Left ventricle myocardium inferior (tissue), 1 donor: ENCODE results near the gene HSP90AA1. TPM values are rescaled to one million over a fixed set of nuclear protein-coding genes. Genes with fewer than 3 reads are reported as not detected.

Source experiments
- DNase-seq: peaks from one replicate; pipeline ENCODE4 v3.0.0-alpha.2; 2020
- H3K27ac ChIP-seq: fragments of 200-600 bp; replicated peaks from 2 replicates; pipeline ENCODE4 v1.8.0; 2021
- H3K27me3 ChIP-seq: fragments of 200-600 bp; 2 replicates; pipeline ENCODE4 v1.8.0; 2021; ENCODE audit warnings: low read depth
- H3K36me3 ChIP-seq: fragments of 200-600 bp; 2 replicates; pipeline ENCODE4 v1.8.0; 2021
- H3K4me1 ChIP-seq: fragments of 200-600 bp; 2 replicates; pipeline ENCODE4 v1.8.0; 2021
- H3K4me3 ChIP-seq: fragments of 200-600 bp; 2 replicates; pipeline ENCODE4 v1.8.0; 2021; ENCODE audit warnings: mild to moderate bottlenecking, moderate library complexity
- H3K9me3 ChIP-seq: fragments of 200-600 bp; replicated peaks from 2 replicates; pipeline ENCODE4 v1.8.0; 2021
- intact Hi-C: fragments of 100-400 bp; cut with micrococcal nuclease; formaldehyde crosslinking; loops from one replicate; pipeline ENCODE4 v1.11.0; 2022
- total RNA-seq: library from RNA; stranded (reverse); fragmentation: NEBNext Ultra II Directional; extraction: Animal tissue kit (Norgen Biotek cat#: 25700); gene quantifications from one replicate; pipeline ENCODE4 v1.2.1, GENCODE V29; 2021
- TF ChIP-seq, protein P1 (sequence below): fragments of 200-600 bp; IDR thresholded peaks from 2 replicates; pipeline ENCODE4 v1.8.0; 2021; ENCODE audit warnings: antibody characterized with exemption, mild to moderate bottlenecking, borderline replicate concordance
- donor health status: DM: no; HTN: yes; CAD: no; lungs with severe emphysema.

Gene HSP90AA1
- total RNA-seq, 1 donor from 2014 or later: 423 TPM

- Histone ChIP-seq H3K4me1 (no peaks in the 10 kb centered on the region), H3K27me3 (no peaks in the 10 kb centered on the region), H3K9me3 (no peaks in the 10 kb centered on the region), H3K27ac (no peak overlapping the region), H3K36me3 (peaks cover 65% of the 10 kb centered on the region), H3K4me3 (no peak overlapping the region)
- intact Hi-C loops: no loop called here
- no peak for DNase-seq
- TF ChIP-seq, protein P1, sequence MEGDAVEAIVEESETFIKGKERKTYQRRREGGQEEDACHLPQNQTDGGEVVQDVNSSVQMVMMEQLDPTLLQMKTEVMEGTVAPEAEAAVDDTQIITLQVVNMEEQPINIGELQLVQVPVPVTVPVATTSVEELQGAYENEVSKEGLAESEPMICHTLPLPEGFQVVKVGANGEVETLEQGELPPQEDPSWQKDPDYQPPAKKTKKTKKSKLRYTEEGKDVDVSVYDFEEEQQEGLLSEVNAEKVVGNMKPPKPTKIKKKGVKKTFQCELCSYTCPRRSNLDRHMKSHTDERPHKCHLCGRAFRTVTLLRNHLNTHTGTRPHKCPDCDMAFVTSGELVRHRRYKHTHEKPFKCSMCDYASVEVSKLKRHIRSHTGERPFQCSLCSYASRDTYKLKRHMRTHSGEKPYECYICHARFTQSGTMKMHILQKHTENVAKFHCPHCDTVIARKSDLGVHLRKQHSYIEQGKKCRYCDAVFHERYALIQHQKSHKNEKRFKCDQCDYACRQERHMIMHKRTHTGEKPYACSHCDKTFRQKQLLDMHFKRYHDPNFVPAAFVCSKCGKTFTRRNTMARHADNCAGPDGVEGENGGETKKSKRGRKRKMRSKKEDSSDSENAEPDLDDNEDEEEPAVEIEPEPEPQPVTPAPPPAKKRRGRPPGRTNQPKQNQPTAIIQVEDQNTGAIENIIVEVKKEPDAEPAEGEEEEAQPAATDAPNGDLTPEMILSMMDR: no peak
Measured at GRCh38 chr14:102052522-102052921, 34.3 kb downstream of the HSP90AA1 start.

DNA sequence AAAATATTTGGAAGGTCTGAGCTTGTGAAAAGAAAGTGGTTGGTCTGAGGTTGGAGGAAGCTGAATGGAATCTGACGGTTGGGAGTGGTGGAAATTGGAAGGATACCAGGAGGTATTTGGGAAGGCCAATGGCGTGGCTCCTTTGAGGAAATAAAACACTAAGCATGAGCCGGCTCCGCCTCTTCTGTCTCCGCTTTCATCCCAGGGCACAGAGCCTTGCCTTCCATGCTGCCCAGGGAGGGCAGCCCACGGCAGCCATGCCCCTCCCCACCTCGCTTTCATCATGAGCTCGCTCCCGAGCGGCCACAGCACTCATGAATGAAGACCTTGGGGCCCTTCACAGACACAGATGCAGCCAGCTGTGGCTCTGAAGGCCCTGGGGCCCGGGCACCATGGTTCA, 36.2 kb downstream of the HSP90AA1 start:
- H3K27ac ChIP-seq: no peak overlapping the region
- H3K4me3 ChIP-seq: no peak overlapping the region
- H3K9me3 ChIP-seq: no peaks in the 10 kb centered on the region
- TF ChIP-seq, protein P1: no peak
- H3K4me1 ChIP-seq: peaks cover 11% of the 10 kb centered on the region
- no peak for DNase-seq
- intact Hi-C loops: no loop called here
- H3K36me3 ChIP-seq: peaks cover 73% of the 10 kb centered on the region
- H3K27me3 ChIP-seq: no peaks in the 10 kb centered on the region

DNA sequence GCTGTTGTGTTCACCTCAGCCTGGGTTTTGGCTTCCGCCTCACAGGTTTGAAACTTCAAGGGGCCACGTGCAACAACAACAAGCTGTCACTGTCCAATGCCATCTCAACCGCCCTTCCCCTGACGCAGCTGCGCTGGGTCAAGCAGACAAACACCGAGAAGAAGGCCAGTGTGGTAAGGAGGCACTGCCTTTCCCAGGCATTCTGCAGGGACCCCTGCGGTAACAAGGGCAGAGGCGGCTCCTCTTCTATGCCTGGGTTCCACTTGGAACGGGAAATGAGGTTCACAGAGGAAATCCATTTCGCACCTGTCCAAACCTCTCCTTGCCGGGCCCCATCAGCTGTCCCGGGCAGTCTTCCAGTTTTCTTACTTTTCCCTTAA, 36.8 kb downstream of the HSP90AA1 start:
- Histone ChIP-seq H3K27ac (no peak overlapping the region), H3K9me3 (no peaks in the 10 kb centered on the region), H3K27me3 (no peaks in the 10 kb centered on the region), H3K4me1 (peaks cover 14% of the 10 kb centered on the region), H3K4me3 (no peak overlapping the region), H3K36me3 (peaks cover 80% of the 10 kb centered on the region)
- DNase-seq: no peak
- TF ChIP-seq, protein P1: no peak
- intact Hi-C loops: no loop called here

GRCh38 chr14:102049258-102050025, 37.4 kb downstream of the HSP90AA1 start:
- no peaks in the 10 kb centered on the region for H3K27me3 ChIP-seq
- intact Hi-C loops: no loop called here
- H3K36me3 ChIP-seq: peaks cover 85% of the 10 kb centered on the region
- H3K9me3 ChIP-seq: no peaks in the 10 kb centered on the region
- TF ChIP-seq, protein P1: no peak
- no peak overlapping the region for H3K4me3 ChIP-seq
- peaks cover 18% of the 10 kb centered on the region for H3K4me1 ChIP-seq
- DNase-seq: no peak
- no peak overlapping the region for H3K27ac ChIP-seq

- Histone ChIP-seq H3K27ac (no peak overlapping the region), H3K9me3 (no peaks in the 10 kb centered on the region), H3K4me3 (no peak overlapping the region), H3K27me3 (no peaks in the 10 kb centered on the region), H3K36me3 (peaks cover 89% of the 10 kb centered on the region), H3K4me1 (peaks cover 32% of the 10 kb centered on the region)
- TF ChIP-seq, protein P1: no peak
- intact Hi-C loops: no loop called here
- no peak for DNase-seq
Measured at GRCh38 chr14:102047808-102048540, 38.9 kb downstream of the HSP90AA1 start.
